Naive thymus-derived CD4-positive, alpha-beta T cell (primary cell): ENCODE results near the gene GJC2. TPM values are rescaled to one million over a fixed set of nuclear protein-coding genes. Genes with fewer than 3 reads are reported as not detected.

Experiments
- ATAC-seq: fragments of 150-1000 bp; cut with Tn5 transposase; 2 replicates; pipeline ENCODE4 v1.10.0; 2021; ENCODE audit warnings: mild to moderate bottlenecking, moderate library complexity
- CTCF ChIA-PET: fragments of 350-600 bp; sonication (Branson Sonifier 250); formaldehyde crosslinking; loops from one replicate; lab custom pipeline; 2021; ENCODE audit warnings: antibody characterized with exemption; lab: Charles Lee
- POLR2A ChIA-PET: fragments of 350-600 bp; sonication (Branson Sonifier 250); formaldehyde crosslinking; loops from one replicate; lab custom pipeline; 2021; ENCODE audit warnings: antibody characterized with exemption, inconsistent platforms; lab: Charles Lee
- DNase-seq, 9 donors: peaks; one replicate each; pipeline versions ENCODE4 v3.0.0 to v3.0.0-alpha.2; 2020 to 2022; ENCODE audit warnings: mixed read lengths in 1 of 9
- H3K27ac ChIP-seq: one replicate; pipeline ENCODE4 v1.7.0; 2013; ENCODE audit warnings: mild to moderate bottlenecking, low read depth, low read length, moderate library complexity
- H3K27me3 ChIP-seq, 2 donors: one replicate each; pipeline ENCODE4 v1.7.0; 2013; ENCODE audit warnings: low read length in 2 of 2, mild to moderate bottlenecking in 2 of 2, moderate library complexity in 2 of 2; ENCODE audit not compliant: control insufficient read depth in 2 of 2, insufficient read depth in 2 of 2
- H3K36me3 ChIP-seq, 3 experiments: 1 replicate in 2 of 3; 2 replicates in 1 of 3; pipeline ENCODE4 v1.7.0; 2013; ENCODE audit warnings: low read length in 3 of 3, mild to moderate bottlenecking in 3 of 3, moderate library complexity in 1 of 3; ENCODE audit not compliant: insufficient read depth in 3 of 3, control insufficient read depth in 2 of 3
- H3K4me1 ChIP-seq, 2 donors: one replicate each; pipeline ENCODE4 v1.7.0; 2013; ENCODE audit warnings: low read length in 2 of 2, mild to moderate bottlenecking in 2 of 2, moderate library complexity in 1 of 2; ENCODE audit not compliant: control insufficient read depth in 2 of 2, insufficient read depth in 2 of 2
- H3K4me3 ChIP-seq: 2 replicates; pipeline ENCODE4 v1.7.0; 2013; ENCODE audit warnings: mild to moderate bottlenecking, low read length
- H3K9me3 ChIP-seq, 3 experiments: 1 replicate in 2 of 3; 2 replicates in 1 of 3; pipeline ENCODE4 v1.7.0; 2013; ENCODE audit warnings: low read length in 3 of 3; ENCODE audit not compliant: control insufficient read depth in 2 of 3
- H3K27ac Mint-ChIP-seq, 9 donors: one replicate each; pipeline ENCODE4 v1.8.0; 2020 to 2022; ENCODE audit warnings: mixed read lengths in 9 of 9, mild to moderate bottlenecking in 8 of 9, moderate library complexity in 5 of 9, inconsistent platforms in 2 of 9
- H3K27me3 Mint-ChIP-seq, 5 donors: one replicate each; pipeline ENCODE4 v1.8.0; 2021 to 2022; ENCODE audit warnings: mixed read lengths in 5 of 5, mild to moderate bottlenecking in 1 of 5
- H3K36me3 Mint-ChIP-seq, 5 donors: one replicate each; pipeline ENCODE4 v1.8.0; 2020 to 2022; ENCODE audit warnings: mixed read lengths in 5 of 5, mild to moderate bottlenecking in 3 of 5, inconsistent platforms in 1 of 5
- H3K4me1 Mint-ChIP-seq, 7 donors: one replicate each; pipeline ENCODE4 v1.8.0; 2020 to 2022; ENCODE audit warnings: mixed read lengths in 7 of 7, mild to moderate bottlenecking in 3 of 7, inconsistent platforms in 1 of 7
- H3K4me3 Mint-ChIP-seq, 10 donors: one replicate each; pipeline ENCODE4 v1.8.0; 2020 to 2022; ENCODE audit warnings: mild to moderate bottlenecking in 10 of 10, mixed read lengths in 10 of 10, moderate library complexity in 6 of 10, inconsistent platforms in 2 of 10
- H3K9me3 Mint-ChIP-seq, 11 donors: one replicate each; pipeline ENCODE4 v1.8.0; 2020 to 2022; ENCODE audit warnings: mixed read lengths in 11 of 11, mild to moderate bottlenecking in 4 of 11, inconsistent platforms in 1 of 11, moderate library complexity in 1 of 11
- intact Hi-C, 2 donors: fragments of 100-400 bp; cut with micrococcal nuclease; formaldehyde crosslinking; loops; one replicate each; pipeline ENCODE4 v1.15.1; 2023
- polyA plus RNA-seq, 2 donors: library from polyadenylated mRNA; unstranded; fragments of 300-500 nt; fragmentation: Illumina TruSeq; gene quantifications; one replicate each; pipeline ENCODE4 v1.2.3, GENCODE V29; 2021
- total RNA-seq, 6 experiments: library from RNA in 5 of 6; stranded (reverse) in 5 of 6; gene quantifications; 1 replicate in 5 of 6; 2 replicates in 1 of 6; pipeline ENCODE4 v1.2.3 and lab custom pipeline; 2021 to 2026

Gene GJC2
- total and polyA plus RNA-seq, 7 experiments from 2014 or later: 0.70 to 3.3 (median 0.94) TPM; not detected in 2

DNA sequence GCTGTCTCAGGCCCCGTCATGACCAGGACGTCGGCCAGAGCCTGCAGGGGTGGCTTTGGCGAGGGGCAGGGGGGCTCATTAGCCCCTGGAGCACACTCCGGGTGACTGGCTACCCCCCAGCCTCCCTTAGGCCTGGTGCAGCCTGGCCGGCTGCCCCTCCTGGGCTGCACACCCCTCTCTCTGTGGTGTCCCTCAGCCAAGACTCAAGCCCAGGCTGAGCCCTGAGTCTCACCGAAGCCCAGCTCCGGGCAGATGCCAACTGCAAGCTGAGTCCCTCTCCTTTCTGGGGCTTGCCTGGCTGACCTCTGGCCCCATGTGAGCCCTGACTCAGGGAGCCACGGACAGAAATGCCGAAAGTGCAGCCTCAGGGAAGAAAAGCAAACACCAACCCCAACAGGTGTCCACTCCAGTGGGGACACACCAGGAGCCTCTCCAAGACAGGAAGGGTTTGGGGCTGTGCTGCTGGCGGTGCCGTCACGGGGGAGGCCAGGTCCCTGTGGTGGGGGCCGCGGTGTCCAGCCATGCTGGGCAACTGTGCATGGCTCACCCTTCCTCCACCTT is 10.6 kb downstream of the GJC2 start:
- ChIA-PET CTCF (no interaction called here), POLR2A (interaction anchor here (8.3 kb wide), 1 partner anchor 23 kb away, joined by 109 read pairs; the partner anchor contains the start of gene GUK1)
- peaks cover 0 to 2% (median 0%) of the 10 kb centered on the region in 11 donors for H3K9me3 Mint-ChIP-seq
- no peak overlapping the region for H3K4me3 Mint-ChIP-seq
- no peak for ATAC-seq
- intact Hi-C loops: loop anchor here in 1 of 2 donors (10.0 kb wide), 1 partner anchor 1185 kb away; the partner anchor contains the start of gene CCSAP
- Histone ChIP-seq H3K4me1 (peaks cover 6 to 34% of the 10 kb centered on the region in 2 donors), H3K27ac (no peak overlapping the region), H3K9me3 (no peaks in the 10 kb centered on the region), H3K27me3 (no peaks in the 10 kb centered on the region), H3K4me3 (no peak overlapping the region), H3K36me3 (no peaks in the 10 kb centered on the region)
- H3K36me3 Mint-ChIP-seq: no peaks in the 10 kb centered on the region
- H3K4me1 Mint-ChIP-seq: peaks cover 7 to 43% (median 27%) of the 10 kb centered on the region in 7 donors
- H3K27me3 Mint-ChIP-seq: no peaks in the 10 kb centered on the region
- no peak for DNase-seq
- H3K27ac Mint-ChIP-seq: no peak overlapping the region

DNA sequence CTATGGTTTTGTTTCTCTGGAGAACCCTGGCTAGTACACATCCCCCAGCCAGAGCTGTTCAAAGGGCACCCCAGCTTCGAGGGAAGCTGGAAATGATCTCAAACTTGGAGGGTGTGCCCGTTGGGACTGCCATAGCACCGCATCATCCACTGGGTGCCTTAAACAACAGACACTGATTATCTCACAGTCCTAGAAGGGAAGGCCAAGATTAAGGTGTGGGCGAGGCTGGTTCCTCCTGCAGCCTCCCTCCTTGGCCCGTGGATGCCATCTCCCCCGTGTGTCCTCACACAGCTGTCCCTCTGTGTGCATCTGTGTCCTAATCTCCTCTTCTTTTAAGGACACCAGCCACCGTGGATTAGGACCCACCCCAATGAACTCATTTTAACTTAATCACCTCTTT is 11.6 kb downstream of the GJC2 start:
- Histone ChIP-seq H3K27me3 (no peaks in the 10 kb centered on the region), H3K4me3 (no peak overlapping the region), H3K36me3 (no peaks in the 10 kb centered on the region), H3K4me1 (peaks cover 7 to 36% of the 10 kb centered on the region in 2 donors), H3K9me3 (no peaks in the 10 kb centered on the region), H3K27ac (peak overlapping the region; percentile 92)
- peaks cover 7 to 36% (median 23%) of the 10 kb centered on the region in 7 donors for H3K4me1 Mint-ChIP-seq
- DNase-seq (no peak), ATAC-seq (no peak)
- H3K36me3 Mint-ChIP-seq: no peaks in the 10 kb centered on the region
- POLR2A ChIA-PET: interaction anchor here (1.6 to 8.3 kb wide), 2 partner anchors 12 to 24 kb away, joined by 4 to 109 read pairs; partner anchors contain the start of genes GJC2 and GUK1
- intact Hi-C loops: loop anchor here in 1 of 2 donors (10.0 kb wide), 1 partner anchor 1183 kb away; the partner anchor contains the start of gene CCSAP
- no peaks in the 10 kb centered on the region for H3K27me3 Mint-ChIP-seq
- peak overlapping the region in 8 of 9 donors; percentile 44 to 87 (median 78) for H3K27ac Mint-ChIP-seq
- H3K9me3 Mint-ChIP-seq: peaks cover 0 to 2% (median 0%) of the 10 kb centered on the region in 11 donors
- peak overlapping the region in 3 of 10 donors; percentile 37 to 52 (median 38) for H3K4me3 Mint-ChIP-seq
- CTCF ChIA-PET: interaction anchor here (0.5 kb wide), 1 partner anchor 246 kb away, joined by 4 read pairs; no protein-coding TSS in a partner anchor

DNA sequence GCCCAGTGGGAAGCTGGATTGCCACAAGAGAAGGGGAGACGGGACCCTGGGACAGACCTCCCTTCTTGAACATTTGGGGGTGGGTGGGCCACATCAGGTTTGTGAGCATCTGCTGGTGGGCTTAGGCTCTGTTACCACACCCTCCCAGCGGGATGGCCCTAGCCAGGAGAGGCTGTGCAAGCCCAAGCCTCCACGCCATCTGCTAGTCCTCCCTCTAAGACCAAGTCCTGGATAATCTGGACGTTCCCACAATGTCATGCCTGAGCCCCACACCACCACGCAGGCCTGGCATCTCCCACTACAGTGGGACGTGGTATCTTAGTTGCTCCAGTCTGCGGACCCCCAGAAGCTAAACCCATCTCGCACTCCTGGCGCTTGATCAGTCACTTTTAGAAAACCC is 12.1 kb downstream of the GJC2 start:
- peaks cover 12 to 38% of the 10 kb centered on the region in 2 donors for H3K4me1 ChIP-seq
- DNase-seq: no peak
- no peak for ATAC-seq
- Mint-ChIP-seq H3K4me1 (peaks cover 7 to 39% (median 26%) of the 10 kb centered on the region in 7 donors), H3K9me3 (peaks cover 0 to 2% (median 0%) of the 10 kb centered on the region in 11 donors), H3K27ac (peak overlapping the region in 8 of 9 donors; percentile 44 to 97 (median 80)), H3K36me3 (no peaks in the 10 kb centered on the region), H3K27me3 (no peaks in the 10 kb centered on the region), H3K4me3 (peak overlapping the region in 6 of 10 donors; percentile 17 to 70 (median 38))
- H3K9me3 ChIP-seq: no peaks in the 10 kb centered on the region
- POLR2A ChIA-PET: interaction anchor here (1.0 to 8.3 kb wide), 4 partner anchors 12 to 297 kb away, joined by 3 to 109 read pairs (median 4); partner anchors contain the start of genes GJC2 and GUK1
- intact Hi-C loops: loop anchor here in 1 of 2 donors (10.0 kb wide), 1 partner anchor 1183 kb away; the partner anchor contains the start of gene CCSAP
- peak overlapping the region; percentile 92 for H3K27ac ChIP-seq
- H3K4me3 ChIP-seq: no peak overlapping the region
- no peaks in the 10 kb centered on the region for H3K36me3 ChIP-seq
- no peaks in the 10 kb centered on the region for H3K27me3 ChIP-seq
- CTCF ChIA-PET: interaction anchor here (0.9 to 1.4 kb wide), 2 partner anchors 9 to 18 kb away, joined by 3 to 5 read pairs; no protein-coding TSS in a partner anchor

DNA sequence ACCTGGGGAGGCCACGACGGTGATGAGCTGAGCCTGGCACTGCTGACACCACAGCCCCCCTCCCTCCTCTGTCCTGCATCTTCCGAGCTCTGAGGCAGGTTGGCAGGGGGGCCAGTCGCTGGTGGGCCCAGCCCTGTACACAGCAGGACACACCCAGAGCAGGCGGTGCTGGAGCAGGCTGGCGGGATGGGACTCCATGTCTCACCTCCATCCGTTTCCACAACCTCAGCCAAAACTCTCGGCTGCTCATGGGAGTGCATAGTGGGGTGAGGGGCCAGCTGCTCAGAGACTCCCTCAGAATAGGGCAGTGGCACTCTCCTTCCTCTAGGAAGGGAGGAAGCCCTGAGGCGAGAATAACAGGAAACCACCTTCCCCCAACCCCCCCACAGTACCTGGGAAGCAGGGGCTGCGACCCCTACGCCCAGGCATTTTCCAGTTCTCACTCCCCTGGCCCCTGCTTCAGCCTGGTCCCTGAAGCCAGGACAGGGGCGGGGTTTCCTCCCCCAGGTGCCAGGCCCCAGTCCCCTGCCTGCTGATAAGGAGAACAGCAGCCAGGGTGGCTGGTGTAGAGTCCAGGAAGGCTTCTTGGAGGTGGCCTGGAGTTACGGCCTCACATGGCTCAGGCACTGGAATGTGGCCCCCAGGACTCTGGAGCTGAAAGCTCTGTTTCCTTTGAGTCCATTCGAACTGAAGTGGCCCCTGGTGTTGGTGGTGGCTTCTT is 12.7 kb downstream of the GJC2 start:
- no peaks in the 10 kb centered on the region for H3K27me3 Mint-ChIP-seq
- no peak for ATAC-seq
- intact Hi-C loops: loop anchor here in 1 of 2 donors (10.0 kb wide), 1 partner anchor 1182 kb away; the partner anchor contains the start of gene CCSAP
- no peaks in the 10 kb centered on the region for H3K27me3 ChIP-seq
- peak in 2 of 9 donors; percentile 34 to 43 for DNase-seq
- peak overlapping the region; percentile 92 for H3K27ac ChIP-seq
- CTCF ChIA-PET: interaction anchor here (0.9 to 1.4 kb wide), 2 partner anchors 10 to 18 kb away, joined by 3 to 5 read pairs; no protein-coding TSS in a partner anchor
- H3K4me3 Mint-ChIP-seq: peak overlapping the region in 4 of 10 donors; percentile 17 to 70 (median 45)
- H3K27ac Mint-ChIP-seq: peak overlapping the region; percentile 29 to 98 (median 80)
- no peaks in the 10 kb centered on the region for H3K9me3 ChIP-seq
- no peaks in the 10 kb centered on the region for H3K36me3 ChIP-seq
- peaks cover 0 to 2% (median 0%) of the 10 kb centered on the region in 11 donors for H3K9me3 Mint-ChIP-seq
- POLR2A ChIA-PET: interaction anchor here (0.6 to 8.3 kb wide), 6 partner anchors 13 to 296 kb away, joined by 3 to 109 read pairs (median 4); partner anchors contain the start of genes GJC2 and GUK1
- no peaks in the 10 kb centered on the region for H3K36me3 Mint-ChIP-seq
- peaks cover 7 to 43% (median 28%) of the 10 kb centered on the region in 7 donors for H3K4me1 Mint-ChIP-seq
- H3K4me3 ChIP-seq: peak overlapping the region; percentile 6
- H3K4me1 ChIP-seq: peaks cover 14 to 36% of the 10 kb centered on the region in 2 donors

DNA sequence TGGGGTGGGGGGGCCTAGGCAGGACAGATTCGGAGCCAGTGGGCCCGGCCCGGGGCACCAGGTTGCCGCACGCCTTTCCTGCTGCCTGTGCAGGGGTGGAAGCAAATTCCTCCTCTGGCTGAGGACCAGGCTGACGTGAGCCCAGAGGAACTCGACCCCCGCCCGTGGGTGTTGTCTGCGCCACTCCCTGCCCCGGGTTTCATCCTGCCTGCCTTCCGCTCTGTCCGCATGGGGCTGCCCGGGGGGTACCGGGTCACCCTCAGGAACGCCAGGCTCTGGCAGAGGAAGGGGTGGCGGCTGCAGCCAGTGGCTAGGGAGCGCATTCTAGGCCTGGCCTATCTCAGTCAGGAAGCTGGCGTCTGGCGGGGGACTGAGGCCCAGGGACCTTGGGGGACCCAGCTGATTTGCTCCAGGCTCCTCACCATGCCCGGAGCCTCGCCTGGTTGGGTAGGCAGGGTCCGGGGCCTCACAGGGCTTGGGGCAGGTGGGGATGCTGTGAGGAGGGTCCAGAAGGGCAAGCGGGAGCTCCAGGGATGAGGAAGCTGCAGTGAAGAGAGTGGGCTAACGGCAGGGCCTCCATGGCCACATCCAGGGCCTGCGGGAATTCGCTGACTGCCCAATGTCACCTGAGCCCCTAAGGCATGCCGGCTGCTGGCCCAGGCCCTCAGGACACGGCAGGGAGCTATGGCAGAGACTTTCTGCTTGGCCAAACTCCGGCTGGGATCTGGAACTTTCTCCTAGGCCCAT is 13.4 kb downstream of the GJC2 start:
- peak overlapping the region in 7 of 9 donors; percentile 41 to 98 (median 97) for H3K27ac Mint-ChIP-seq
- Histone ChIP-seq H3K36me3 (no peaks in the 10 kb centered on the region), H3K4me3 (no peak overlapping the region), H3K9me3 (no peaks in the 10 kb centered on the region), H3K27me3 (no peaks in the 10 kb centered on the region), H3K27ac (peak overlapping the region; percentile 92), H3K4me1 (peaks cover 14 to 36% of the 10 kb centered on the region in 2 donors)
- peaks cover 0 to 2% (median 0%) of the 10 kb centered on the region in 11 donors for H3K9me3 Mint-ChIP-seq
- no peak for DNase-seq
- ChIA-PET CTCF (interaction anchor here (1.2 to 1.4 kb wide), 2 partner anchors 19 to 23 kb away, joined by 3 to 4 read pairs; partner anchors contain the start of gene GUK1), POLR2A (interaction anchor here (0.6 to 8.3 kb wide), 6 partner anchors 14 to 295 kb away, joined by 3 to 109 read pairs (median 6); partner anchors contain the start of genes GJC2 and GUK1)
- intact Hi-C loops: loop anchor here in 1 of 2 donors (10.0 kb wide), 1 partner anchor 1182 kb away; the partner anchor contains the start of gene CCSAP
- ATAC-seq: no peak
- peaks cover 7 to 49% (median 34%) of the 10 kb centered on the region in 7 donors for H3K4me1 Mint-ChIP-seq
- no peaks in the 10 kb centered on the region for H3K36me3 Mint-ChIP-seq
- H3K27me3 Mint-ChIP-seq: no peaks in the 10 kb centered on the region
- H3K4me3 Mint-ChIP-seq: peak overlapping the region in 2 of 10 donors; percentile 34 to 52
